Activated naive CD4-positive, alpha-beta T cell treated with anti-CD3 and anti-CD28 coated beads, Interleukin-2, amount 10 ng/mL, durations not matched to agents 7 days and 5 days (primary cell): Measurements from ENCODE around the gene AURKAIP1.

Source experiments
- CTCF ChIA-PET: fragments of 350-600 bp; sonication (Branson Sonifier 250); formaldehyde crosslinking; loops from one replicate; lab custom pipeline; 2021; ENCODE audit warnings: antibody characterized with exemption; lab: Charles Lee
- DNase-seq: peaks from one replicate; pipeline ENCODE4 v3.0.0-alpha.2; 2020
- H3K27ac Mint-ChIP-seq: one replicate; pipeline ENCODE4 v1.8.0; 2021; ENCODE audit warnings: mild to moderate bottlenecking, moderate library complexity, mixed read lengths
- H3K27me3 Mint-ChIP-seq: one replicate; pipeline ENCODE4 v1.8.0; 2021; ENCODE audit warnings: mild to moderate bottlenecking, mixed read lengths
- H3K36me3 Mint-ChIP-seq: one replicate; pipeline ENCODE4 v1.8.0; 2021; ENCODE audit warnings: mixed read lengths
- H3K4me1 Mint-ChIP-seq: one replicate; pipeline ENCODE4 v1.8.0; 2021; ENCODE audit warnings: mixed read lengths
- H3K4me3 Mint-ChIP-seq: one replicate; pipeline ENCODE4 v1.8.0; 2021; ENCODE audit warnings: mild to moderate bottlenecking, moderate library complexity, mixed read lengths
- H3K9me3 Mint-ChIP-seq: one replicate; pipeline ENCODE4 v1.8.0; 2021; ENCODE audit warnings: mixed read lengths

Gene AURKAIP1

DNA sequence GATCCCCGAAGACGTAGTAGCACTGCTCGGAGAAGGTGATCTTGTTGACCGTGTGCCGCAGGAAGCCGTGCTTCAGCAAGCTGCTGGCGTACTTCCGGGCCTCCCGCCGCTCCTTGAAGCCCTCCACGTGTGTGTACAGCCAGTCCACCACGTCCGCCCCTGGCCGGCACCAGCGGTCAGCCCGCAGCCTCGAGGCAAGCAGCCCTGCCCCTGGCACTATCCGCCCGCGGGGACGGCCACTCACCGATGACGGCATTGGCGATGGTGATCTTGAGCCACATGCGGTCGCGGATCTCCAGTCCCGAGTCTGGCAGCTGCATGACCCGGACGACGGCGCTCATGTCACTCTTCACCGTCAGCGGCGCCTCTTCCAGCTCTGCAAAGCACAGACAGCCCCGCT lies 36.7 kb downstream of the AURKAIP1 start:
- Mint-ChIP-seq H3K4me3 (no peak overlapping the region), H3K27ac (no peak overlapping the region), H3K36me3 (peaks cover 21% of the 10 kb centered on the region), H3K9me3 (peaks cover 9% of the 10 kb centered on the region), H3K4me1 (no peaks in the 10 kb centered on the region), H3K27me3 (peaks cover 3% of the 10 kb centered on the region)
- no peak for DNase-seq
- CTCF ChIA-PET = no interaction called here

- Mint-ChIP-seq H3K4me3 (no peak overlapping the region), H3K4me1 (no peaks in the 10 kb centered on the region)
- CTCF ChIA-PET = no interaction called here
Observed at GRCh38 chr1:1337793-1338147, 37.2 kb downstream of the AURKAIP1 start.

DNA sequence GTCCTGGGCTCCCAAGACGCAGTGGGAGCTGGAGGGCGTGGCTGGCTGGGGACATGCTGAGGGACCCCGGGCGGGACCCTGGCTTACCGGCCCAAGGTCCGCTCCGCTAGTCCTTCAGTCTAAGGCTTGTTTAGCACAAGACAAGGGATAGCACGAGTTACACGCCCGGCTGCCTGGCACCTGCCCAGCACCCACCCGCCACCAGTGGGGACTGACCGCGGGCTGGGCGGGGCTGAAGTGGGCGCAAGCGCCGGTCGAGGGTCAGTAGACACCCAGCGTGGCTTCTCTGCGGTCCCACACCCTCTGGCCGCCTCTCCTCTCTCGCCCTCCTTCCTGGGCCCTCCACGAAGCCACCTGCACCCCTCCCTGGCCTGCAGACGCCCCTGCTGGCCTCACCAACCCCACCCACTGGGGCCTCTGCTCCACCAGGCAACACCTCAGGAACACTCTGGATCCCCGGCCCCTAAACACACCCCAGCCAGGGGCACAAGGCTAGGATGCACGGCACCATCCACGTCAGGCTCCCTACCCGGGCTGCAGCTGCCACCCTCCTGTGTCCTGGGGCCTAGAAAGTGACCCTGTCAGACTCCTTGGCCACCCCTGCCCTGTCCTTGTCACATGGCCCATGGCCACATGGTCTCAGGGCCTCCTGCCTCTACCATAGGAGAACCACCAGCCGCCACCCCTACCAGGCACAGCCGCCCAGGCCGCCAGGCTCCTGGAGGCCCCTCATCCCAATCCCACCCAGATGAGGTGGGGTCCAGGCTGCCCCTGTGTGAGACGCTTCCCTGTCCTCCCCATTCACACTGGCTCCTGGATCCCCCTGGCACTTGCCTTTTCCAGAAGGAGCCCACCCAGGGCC lies 37.8 kb downstream of the AURKAIP1 start:
- Mint-ChIP-seq H3K27ac (no peak overlapping the region), H3K4me3 (no peak overlapping the region), H3K4me1 (no peaks in the 10 kb centered on the region), H3K36me3 (peaks cover 17% of the 10 kb centered on the region), H3K9me3 (peaks cover 9% of the 10 kb centered on the region), H3K27me3 (peaks cover 3% of the 10 kb centered on the region)
- DNase-seq = no peak
- CTCF ChIA-PET = no interaction called here

More at GRCh38 chr1:1337793-1338147, 37.2 kb downstream of the AURKAIP1 start:
- DNase-seq = peak; percentile 47
- peaks cover 19% of the 10 kb centered on the region for H3K36me3 Mint-ChIP-seq
- H3K27me3 Mint-ChIP-seq = peaks cover 3% of the 10 kb centered on the region
- peaks cover 9% of the 10 kb centered on the region for H3K9me3 Mint-ChIP-seq
- H3K27ac Mint-ChIP-seq = no peak overlapping the region

GRCh38 chr1:1336446-1336845 lies 38.6 kb downstream of the AURKAIP1 start:
- CTCF ChIA-PET = no interaction called here
- DNase-seq = no peak
- no peak overlapping the region for H3K4me3 Mint-ChIP-seq

GRCh38 chr1:1335792-1336248 lies 39.2 kb downstream of the AURKAIP1 start:
- H3K36me3 Mint-ChIP-seq = peaks cover 10% of the 10 kb centered on the region
- H3K4me3 Mint-ChIP-seq = no peak overlapping the region
- DNase-seq = no peak
- H3K27ac Mint-ChIP-seq = no peak overlapping the region
- CTCF ChIA-PET = no interaction called here
- H3K9me3 Mint-ChIP-seq = peaks cover 4% of the 10 kb centered on the region
- no peaks in the 10 kb centered on the region for H3K4me1 Mint-ChIP-seq
- H3K27me3 Mint-ChIP-seq = peaks cover 3% of the 10 kb centered on the region

More at GRCh38 chr1:1336446-1336845, 38.6 kb downstream of the AURKAIP1 start:
- Mint-ChIP-seq H3K27ac (no peak overlapping the region), H3K4me1 (no peaks in the 10 kb centered on the region), H3K36me3 (peaks cover 16% of the 10 kb centered on the region), H3K9me3 (peaks cover 9% of the 10 kb centered on the region), H3K27me3 (peaks cover 3% of the 10 kb centered on the region)

- no peak for DNase-seq
- peaks cover 3% of the 10 kb centered on the region for H3K27me3 Mint-ChIP-seq
- no peaks in the 10 kb centered on the region for H3K9me3 Mint-ChIP-seq
- CTCF ChIA-PET = no interaction called here
- H3K36me3 Mint-ChIP-seq = peaks cover 6% of the 10 kb centered on the region
- no peak overlapping the region for H3K4me3 Mint-ChIP-seq
- no peaks in the 10 kb centered on the region for H3K4me1 Mint-ChIP-seq
- H3K27ac Mint-ChIP-seq = no peak overlapping the region
Observed at GRCh38 chr1:1335283-1335682, 39.7 kb downstream of the AURKAIP1 start.

GRCh38 chr1:1334835-1335234 lies 40.2 kb downstream of the AURKAIP1 start:
- CTCF ChIA-PET = no interaction called here
- Mint-ChIP-seq H3K4me3 (no peak overlapping the region), H3K27me3 (peaks cover 3% of the 10 kb centered on the region), H3K27ac (no peak overlapping the region), H3K36me3 (peaks cover 6% of the 10 kb centered on the region), H3K9me3 (peaks cover 2% of the 10 kb centered on the region), H3K4me1 (no peaks in the 10 kb centered on the region)
- no peak for DNase-seq

GRCh38 chr1:1333551-1334241 lies 41.3 kb downstream of the AURKAIP1 start:
- H3K27me3 Mint-ChIP-seq = peaks cover 3% of the 10 kb centered on the region
- peaks cover 4% of the 10 kb centered on the region for H3K36me3 Mint-ChIP-seq
- H3K27ac Mint-ChIP-seq = no peak overlapping the region
- no peak for DNase-seq
- H3K4me3 Mint-ChIP-seq = no peak overlapping the region
- CTCF ChIA-PET = no interaction called here
- no peaks in the 10 kb centered on the region for H3K4me1 Mint-ChIP-seq
- peaks cover 6% of the 10 kb centered on the region for H3K9me3 Mint-ChIP-seq

DNA sequence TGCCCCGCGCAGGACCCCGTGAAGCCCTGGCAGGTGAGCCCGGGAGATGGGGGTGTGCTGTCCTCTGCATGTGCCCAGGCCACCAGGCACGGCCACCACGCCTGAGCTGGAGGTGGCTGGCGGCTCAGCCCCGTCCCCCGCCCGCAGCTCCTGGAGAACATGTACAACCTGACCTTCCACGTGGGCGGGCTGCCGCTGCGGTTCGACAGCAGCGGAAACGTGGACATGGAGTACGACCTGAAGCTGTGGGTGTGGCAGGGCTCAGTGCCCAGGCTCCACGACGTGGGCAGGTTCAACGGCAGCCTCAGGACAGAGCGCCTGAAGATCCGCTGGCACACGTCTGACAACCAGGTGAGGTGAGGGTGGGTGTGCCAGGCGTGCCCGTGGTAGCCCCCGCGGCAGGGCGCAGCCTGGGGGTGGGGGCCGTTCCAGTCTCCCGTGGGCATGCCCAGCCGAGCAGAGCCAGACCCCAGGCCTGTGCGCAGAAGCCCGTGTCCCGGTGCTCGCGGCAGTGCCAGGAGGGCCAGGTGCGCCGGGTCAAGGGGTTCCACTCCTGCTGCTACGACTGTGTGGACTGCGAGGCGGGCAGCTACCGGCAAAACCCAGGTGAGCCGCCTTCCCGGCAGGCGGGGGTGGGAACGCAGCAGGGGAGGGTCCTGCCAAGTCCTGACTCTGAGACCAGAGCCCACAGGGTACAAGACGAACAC lies 42.1 kb downstream of the AURKAIP1 start:
- Mint-ChIP-seq H3K36me3 (peaks cover 4% of the 10 kb centered on the region), H3K4me1 (no peaks in the 10 kb centered on the region), H3K27ac (no peak overlapping the region)

DNA sequence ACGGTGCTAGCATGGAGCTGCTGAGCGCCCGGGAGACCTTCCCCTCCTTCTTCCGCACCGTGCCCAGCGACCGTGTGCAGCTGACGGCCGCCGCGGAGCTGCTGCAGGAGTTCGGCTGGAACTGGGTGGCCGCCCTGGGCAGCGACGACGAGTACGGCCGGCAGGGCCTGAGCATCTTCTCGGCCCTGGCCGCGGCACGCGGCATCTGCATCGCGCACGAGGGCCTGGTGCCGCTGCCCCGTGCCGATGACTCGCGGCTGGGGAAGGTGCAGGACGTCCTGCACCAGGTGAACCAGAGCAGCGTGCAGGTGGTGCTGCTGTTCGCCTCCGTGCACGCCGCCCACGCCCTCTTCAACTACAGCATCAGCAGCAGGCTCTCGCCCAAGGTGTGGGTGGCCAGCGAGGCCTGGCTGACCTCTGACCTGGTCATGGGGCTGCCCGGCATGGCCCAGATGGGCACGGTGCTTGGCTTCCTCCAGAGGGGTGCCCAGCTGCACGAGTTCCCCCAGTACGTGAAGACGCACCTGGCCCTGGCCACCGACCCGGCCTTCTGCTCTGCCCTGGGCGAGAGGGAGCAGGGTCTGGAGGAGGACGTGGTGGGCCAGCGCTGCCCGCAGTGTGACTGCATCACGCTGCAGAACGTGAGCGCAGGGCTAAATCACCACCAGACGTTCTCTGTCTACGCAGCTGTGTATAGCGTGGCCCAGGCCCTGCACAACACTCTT lies 42.8 kb downstream of the AURKAIP1 start:
- H3K27me3 Mint-ChIP-seq = peaks cover 3% of the 10 kb centered on the region
- H3K9me3 Mint-ChIP-seq = peaks cover 6% of the 10 kb centered on the region
- CTCF ChIA-PET = no interaction called here
- H3K4me1 Mint-ChIP-seq = no peaks in the 10 kb centered on the region
- no peak for DNase-seq
- no peak overlapping the region for H3K4me3 Mint-ChIP-seq
- H3K27ac Mint-ChIP-seq = no peak overlapping the region
- peaks cover 5% of the 10 kb centered on the region for H3K36me3 Mint-ChIP-seq

More for the DNA sequence above, 42.1 kb downstream of the AURKAIP1 start:
- DNase-seq = no peak
- CTCF ChIA-PET = no interaction called here
- peaks cover 6% of the 10 kb centered on the region for H3K9me3 Mint-ChIP-seq
- H3K27me3 Mint-ChIP-seq = peaks cover 3% of the 10 kb centered on the region
- no peak overlapping the region for H3K4me3 Mint-ChIP-seq

GRCh38 chr1:1331068-1331965 lies 43.7 kb downstream of the AURKAIP1 start, which contains the start of gene TAS1R3:
Gene TAS1R3, plus strand, starts transcription at chr1:1331280. Its CDS starts 66 bp downstream, at chr1:1331346.
- H3K27me3 Mint-ChIP-seq = peaks cover 3% of the 10 kb centered on the region
- H3K4me1 Mint-ChIP-seq = peaks cover under 1% of the 10 kb centered on the region
- H3K9me3 Mint-ChIP-seq = peaks cover 6% of the 10 kb centered on the region
- no peak for DNase-seq
- peaks cover 5% of the 10 kb centered on the region for H3K36me3 Mint-ChIP-seq
- CTCF ChIA-PET = no interaction called here
- no peak within 1 kb of the TSS for H3K4me3 Mint-ChIP-seq
- H3K27ac Mint-ChIP-seq = no peak within 1 kb of the TSS

DNA sequence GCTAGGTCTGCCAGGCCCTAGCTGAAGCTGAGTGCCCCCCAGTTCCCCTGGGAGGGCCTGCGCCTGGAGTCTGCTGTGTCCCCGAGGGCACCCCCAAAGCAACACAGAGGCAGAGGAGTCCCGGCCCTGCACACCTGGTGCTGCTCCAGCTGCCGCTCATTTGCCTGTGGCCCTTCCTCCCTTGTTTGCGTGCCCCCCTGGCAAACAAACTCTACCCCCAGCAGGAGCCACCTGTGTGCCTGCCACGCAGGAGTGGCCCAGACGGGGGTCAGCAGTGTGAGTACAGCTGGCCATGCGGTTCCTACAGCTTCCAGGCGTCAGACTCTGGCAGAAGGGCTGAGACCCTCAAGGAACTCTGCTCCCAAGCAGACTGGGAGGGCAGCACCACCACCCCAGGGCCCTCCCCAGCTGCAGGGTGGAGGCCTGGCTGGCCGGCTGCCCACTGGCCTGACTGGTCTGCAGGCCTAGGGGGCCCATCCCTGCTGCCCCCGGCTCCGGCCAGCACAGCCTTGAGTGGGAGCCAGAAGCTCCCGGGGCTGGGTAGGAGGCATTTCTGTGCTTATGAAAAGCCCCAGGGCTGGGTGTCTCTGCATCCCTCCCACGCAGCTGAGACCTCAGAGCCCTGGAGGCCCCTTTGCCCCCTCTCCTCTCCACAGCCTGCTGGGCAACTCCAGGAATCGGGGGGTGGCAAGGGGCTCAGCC lies 44.5 kb downstream of the AURKAIP1 start:
- H3K4me1 Mint-ChIP-seq = peaks cover 9% of the 10 kb centered on the region
- no peak overlapping the region for H3K27ac Mint-ChIP-seq
- no peak for DNase-seq
- CTCF ChIA-PET = no interaction called here
- H3K9me3 Mint-ChIP-seq = peaks cover 6% of the 10 kb centered on the region
- H3K27me3 Mint-ChIP-seq = peaks cover 3% of the 10 kb centered on the region
- H3K4me3 Mint-ChIP-seq = no peak overlapping the region
- peaks cover 5% of the 10 kb centered on the region for H3K36me3 Mint-ChIP-seq
